Neutrophil (primary cell): ENCODE measurements around the gene GPR87.

Experiments
- H3K27ac ChIP-seq: fragments of 200-600 bp; sonication (generic); 2 replicates; pipeline ENCODE4 v1.5.1; 2016; ENCODE audit warnings: mild to moderate bottlenecking, moderate library complexity
- H3K27me3 ChIP-seq: fragments of 200-600 bp; sonication (generic); 2 replicates; pipeline ENCODE4 v1.6.0; 2016; ENCODE audit warnings: mild to moderate bottlenecking
- H3K36me3 ChIP-seq: fragments of 200-600 bp; sonication (generic); 2 replicates; pipeline ENCODE4 v1.5.1; 2017
- H3K4me1 ChIP-seq, 2 experiments: fragments of 200-600 bp in 1 of 2; sonication (generic) in 1 of 2; 1 replicate in 1 of 2; 2 replicates in 1 of 2; pipeline versions ENCODE4 v1.5.1 to v1.6.1; 2013 to 2016; ENCODE audit warnings: low read depth in 1 of 2, low read length in 1 of 2, mild to moderate bottlenecking in 1 of 2, moderate library complexity in 1 of 2; ENCODE audit not compliant: control insufficient read depth in 1 of 2, insufficient read depth in 1 of 2
- H3K4me3 ChIP-seq, 2 experiments: fragments of 200-600 bp in 1 of 2; sonication (generic) in 1 of 2; 1 replicate in 1 of 2; 2 replicates in 1 of 2; pipeline ENCODE4 v1.5.1; 2013 to 2016; ENCODE audit warnings: low read depth in 1 of 2, low read length in 1 of 2, mild to moderate bottlenecking in 1 of 2, moderate library complexity in 1 of 2
- H3K9me3 ChIP-seq: fragments of 200-600 bp; sonication (generic); 2 replicates; pipeline ENCODE4 v1.5.1; 2016
- CTCF ChIP-seq: fragments of 200-600 bp; sonication (generic); IDR thresholded peaks from 2 replicates; pipeline ENCODE4 v1.5.1; 2016; ENCODE audit warnings: antibody characterized with exemption

Gene GPR87

GRCh38 chr3:151316267-151316991 is at the start of gene GPR87:
GPR87 (minus strand) TSS chr3:151316820; CDS start chr3:151300100, 16,720 bp downstream.
- H3K9me3 ChIP-seq = no peaks in the 10 kb centered on the region
- H3K27ac ChIP-seq = peak within 1 kb of the TSS; percentile 89
- H3K4me3 ChIP-seq = no peak within 1 kb of the TSS
- H3K4me1 ChIP-seq = peaks cover 48 to 52% of the 10 kb centered on the region in 2 experiments
- no peaks in the 10 kb centered on the region for H3K36me3 ChIP-seq
- TF ChIP-seq CTCF = no peak
- H3K27me3 ChIP-seq = no peaks in the 10 kb centered on the region

- Histone ChIP-seq H3K4me1 (peaks cover 30 to 38% of the 10 kb centered on the region in 2 experiments), H3K27me3 (no peaks in the 10 kb centered on the region), H3K4me3 (peak overlapping the region in 1 of 2 experiments; percentile 4), H3K36me3 (no peaks in the 10 kb centered on the region), H3K27ac (peak overlapping the region; percentile 83), H3K9me3 (no peaks in the 10 kb centered on the region)
- no peak for TF ChIP-seq CTCF
Observed at GRCh38 chr3:151362751-151363174, 46.1 kb upstream of the GPR87 start.

GRCh38 chr3:151357463-151357850 is 40.8 kb upstream of the GPR87 start:
- Histone ChIP-seq H3K27ac (peak overlapping the region; percentile 67), H3K27me3 (no peaks in the 10 kb centered on the region), H3K36me3 (no peaks in the 10 kb centered on the region), H3K4me3 (no peak overlapping the region), H3K4me1 (peaks cover 42 to 50% of the 10 kb centered on the region in 2 experiments), H3K9me3 (no peaks in the 10 kb centered on the region)
- TF ChIP-seq CTCF = no peak

- Histone ChIP-seq H3K27ac (peak overlapping the region; percentile 67), H3K9me3 (no peaks in the 10 kb centered on the region), H3K4me1 (peaks cover 42 to 50% of the 10 kb centered on the region in 2 experiments), H3K27me3 (no peaks in the 10 kb centered on the region), H3K4me3 (no peak overlapping the region), H3K36me3 (no peaks in the 10 kb centered on the region)
- no peak for TF ChIP-seq CTCF
Observed at GRCh38 chr3:151356794-151357462, 40.3 kb upstream of the GPR87 start.

- Histone ChIP-seq H3K4me1 (peaks cover 76 to 78% of the 10 kb centered on the region in 2 experiments), H3K27ac (peak overlapping the region; percentile 95), H3K36me3 (no peaks in the 10 kb centered on the region), H3K27me3 (no peaks in the 10 kb centered on the region), H3K9me3 (no peaks in the 10 kb centered on the region), H3K4me3 (peak overlapping the region; percentile 31 to 43)
- no peak for TF ChIP-seq CTCF
Observed at GRCh38 chr3:151351648-151352047, 35.0 kb upstream of the GPR87 start.
